ENCODE data around the gene CUL5.

CUL5 gene

DNA sequence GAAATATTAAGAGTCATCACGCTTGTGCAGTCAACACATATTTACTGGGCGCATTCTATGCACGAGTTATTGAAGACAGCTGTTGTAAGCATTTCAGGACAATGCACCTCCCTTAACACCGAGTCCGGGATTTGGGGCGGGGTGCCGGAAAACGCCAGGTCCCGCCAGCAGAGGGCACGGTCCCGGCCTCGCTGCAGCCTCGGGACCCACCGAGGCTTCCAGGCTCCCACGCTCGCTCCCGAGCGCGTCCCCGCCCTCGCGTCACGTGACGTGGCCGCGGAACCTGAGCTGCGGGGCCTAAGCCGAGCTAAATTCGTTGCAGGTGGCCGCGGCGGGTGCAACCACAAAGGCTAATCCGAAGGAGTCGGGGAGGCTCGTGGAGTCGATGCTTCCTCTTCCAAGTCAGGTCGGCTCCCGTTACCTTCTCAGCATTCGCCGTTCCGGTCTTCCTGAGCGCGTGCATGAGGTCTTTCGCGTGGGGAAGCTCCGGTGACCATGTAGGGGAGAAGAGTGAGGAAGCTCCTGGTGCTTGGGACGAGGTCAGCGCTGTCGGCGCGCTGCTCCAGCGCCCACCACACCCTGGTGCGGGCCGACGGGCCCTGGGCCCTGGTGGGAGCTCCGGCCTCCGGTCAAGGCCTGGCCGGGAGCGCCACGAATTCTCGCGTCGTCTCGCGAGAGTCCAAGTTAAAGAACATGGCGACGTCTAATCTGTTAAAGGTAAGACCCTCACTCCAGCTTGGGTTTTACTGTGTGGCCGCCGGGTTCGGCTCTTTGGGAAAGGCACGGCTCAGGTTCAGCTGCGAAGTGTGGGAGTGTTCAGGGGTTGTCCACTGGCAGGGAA is at the start of gene CUL5:
Gene CUL5, plus strand, starts transcription at position 243 of the 841 bp plus-strand sequence. Its CDS starts 451 bp downstream, at position 694.
- Histone ChIP-seq H4K20me1 (peaks cover 45% of the 10 kb centered on the region), H3K4me1 (peaks cover 36% of the 10 kb centered on the region), H3K9me3 (no peaks in the 10 kb centered on the region), H3K4me3 (peak within 1 kb of the TSS; percentile 84), H3K27ac (peak within 1 kb of the TSS; percentile 98), H3K4me2 (peak within 1 kb of the TSS; percentile 85), H3K27me3 (no peaks in the 10 kb centered on the region), H3K9ac (peak within 1 kb of the TSS; percentile 97), H3K36me3 (peaks cover 10% of the 10 kb centered on the region; the same call in 1 of the 2 replicates)
- TF ChIP-seq Cebpa-rat (IDR thresholded peaks at IDR 0.05) = no peak

DNA sequence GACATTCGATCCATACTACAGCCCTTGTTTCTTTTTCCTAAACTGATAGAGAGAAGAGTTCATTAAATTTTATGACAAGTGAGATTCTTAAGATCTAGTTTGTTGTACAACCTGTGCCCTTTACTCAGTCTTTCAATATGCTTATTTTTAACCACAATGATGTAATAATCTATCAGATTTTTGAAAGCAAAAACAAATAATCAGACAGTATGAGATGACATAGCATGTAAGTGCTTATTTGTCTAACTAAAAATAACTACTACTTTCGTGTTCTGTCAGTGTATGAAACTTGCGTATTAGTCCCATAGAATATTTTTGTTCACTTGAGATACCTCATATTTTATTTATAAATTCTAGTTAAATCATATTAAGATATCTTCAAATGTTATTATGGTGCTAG is 47.2 kb upstream of the CUL5 start:
- no peak overlapping the region for H3K4me2 ChIP-seq

DNA sequence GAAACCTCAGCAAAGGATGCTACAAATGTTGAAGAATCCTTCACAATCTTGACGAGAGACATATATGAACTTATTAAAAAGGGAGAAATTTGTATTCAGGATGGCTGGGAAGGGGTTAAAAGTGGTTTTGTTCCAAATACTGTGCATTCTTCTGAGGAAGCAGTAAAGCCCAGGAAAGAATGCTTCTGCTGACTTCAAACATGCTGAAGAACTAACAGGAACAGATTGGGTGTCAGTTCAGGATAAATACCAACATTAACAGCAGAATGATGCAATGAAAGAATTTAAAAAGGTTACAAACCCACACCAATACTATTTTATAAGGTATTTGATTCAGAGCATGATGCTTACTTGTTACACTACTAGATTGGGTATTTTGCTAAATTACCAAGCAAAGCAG is 46.5 kb upstream of the CUL5 start:
- Histone ChIP-seq H3K27ac (no peak overlapping the region), H3K4me1 (no peaks in the 10 kb centered on the region), H3K9me3 (no peaks in the 10 kb centered on the region), H3K36me3 (no peaks in the 10 kb centered on the region), H3K4me2 (no peak overlapping the region), H3K4me3 (no peak overlapping the region), H3K9ac (no peak overlapping the region), H3K27me3 (no peaks in the 10 kb centered on the region), H4K20me1 (no peaks in the 10 kb centered on the region)
- no peak for TF ChIP-seq Cebpa-rat (IDR thresholded peaks at IDR 0.05)

More for the DNA sequence above, 47.2 kb upstream of the CUL5 start:
- H3K36me3 ChIP-seq = no peaks in the 10 kb centered on the region
- TF ChIP-seq Cebpa-rat (IDR thresholded peaks at IDR 0.05) = no peak
- no peaks in the 10 kb centered on the region for H3K27me3 ChIP-seq
- no peak overlapping the region for H3K9ac ChIP-seq
- H3K9me3 ChIP-seq = no peaks in the 10 kb centered on the region
- no peaks in the 10 kb centered on the region for H3K4me1 ChIP-seq
- H4K20me1 ChIP-seq = no peaks in the 10 kb centered on the region
- H3K4me3 ChIP-seq = no peak overlapping the region
- H3K27ac ChIP-seq = no peak overlapping the region

DNA sequence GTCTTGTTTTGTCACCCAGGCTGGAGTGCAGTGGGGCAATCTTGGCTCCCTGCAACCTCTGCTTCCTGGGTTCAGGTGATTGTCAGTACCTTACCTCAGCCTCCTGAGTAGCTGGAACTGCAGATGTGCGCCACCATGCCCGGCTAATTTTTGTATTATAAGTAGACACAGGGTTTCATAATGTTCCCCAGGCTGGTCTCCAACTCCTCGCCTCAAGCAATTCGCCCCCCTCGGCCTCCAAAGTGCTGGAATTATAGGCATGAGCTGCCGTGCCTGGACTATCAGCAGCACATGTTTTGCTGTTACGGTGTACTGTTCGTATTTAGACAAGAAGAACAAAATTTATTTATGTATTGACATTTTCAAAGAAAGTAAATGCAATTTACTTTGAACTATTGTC is 45.6 kb upstream of the CUL5 start:
- Histone ChIP-seq H3K4me1 (no peaks in the 10 kb centered on the region), H3K9me3 (no peaks in the 10 kb centered on the region), H3K27ac (no peak overlapping the region), H3K9ac (no peak overlapping the region), H3K27me3 (no peaks in the 10 kb centered on the region), H3K4me3 (no peak overlapping the region), H4K20me1 (no peaks in the 10 kb centered on the region), H3K36me3 (no peaks in the 10 kb centered on the region), H3K4me2 (no peak overlapping the region)
- TF ChIP-seq Cebpa-rat (IDR thresholded peaks at IDR 0.05) = no peak

DNA sequence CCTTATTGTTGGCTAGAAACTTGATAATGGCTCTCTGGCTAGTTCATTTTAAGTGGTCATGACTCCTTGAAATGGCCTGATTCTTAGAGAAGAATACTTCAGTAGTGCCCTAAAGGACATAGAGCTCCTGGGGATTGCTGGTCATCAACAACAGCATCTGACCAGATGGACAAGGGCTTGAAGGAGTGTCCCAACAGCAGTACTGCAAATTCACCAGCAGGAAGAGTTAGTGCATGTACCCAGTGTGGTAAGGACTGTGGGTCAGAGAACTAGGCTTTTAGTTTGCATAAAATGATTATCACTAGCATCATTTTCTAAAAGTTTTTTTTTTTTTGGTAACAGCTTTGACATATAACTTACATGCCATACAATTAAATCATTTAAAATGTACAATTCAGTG is 39.5 kb upstream of the CUL5 start:
- TF ChIP-seq Cebpa-rat (IDR thresholded peaks at IDR 0.05) = no peak
- H3K4me2 ChIP-seq = no peak overlapping the region
- H3K9me3 ChIP-seq = no peaks in the 10 kb centered on the region

DNA sequence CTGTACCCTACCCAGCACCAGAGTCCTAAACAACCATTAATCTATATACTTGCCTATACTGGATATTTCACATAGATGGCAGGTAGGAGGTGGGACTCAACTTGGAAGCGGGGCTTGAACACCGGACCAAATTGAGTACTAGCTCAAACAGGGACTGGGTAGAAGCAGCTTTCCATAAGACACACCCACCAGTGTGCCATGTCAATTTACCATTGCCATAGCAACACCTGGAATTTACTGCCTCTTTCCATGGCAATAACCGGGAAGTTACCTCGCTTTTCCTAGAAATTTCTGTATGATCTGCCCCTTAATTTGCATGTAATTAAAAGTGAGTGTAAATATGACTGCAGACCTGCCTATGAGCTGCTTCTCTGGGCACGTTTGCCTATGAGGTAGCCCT is 38.6 kb upstream of the CUL5 start:
- H3K27me3 ChIP-seq = no peaks in the 10 kb centered on the region
- H3K4me1 ChIP-seq = no peaks in the 10 kb centered on the region
- H3K36me3 ChIP-seq = no peaks in the 10 kb centered on the region
- no peak overlapping the region for H3K4me2 ChIP-seq
- H4K20me1 ChIP-seq = no peaks in the 10 kb centered on the region
- no peak overlapping the region for H3K27ac ChIP-seq
- TF ChIP-seq Cebpa-rat (IDR thresholded peaks at IDR 0.05) = no peak
- H3K9me3 ChIP-seq = no peaks in the 10 kb centered on the region
- no peak overlapping the region for H3K4me3 ChIP-seq
- no peak overlapping the region for H3K9ac ChIP-seq

More for the DNA sequence above, 39.5 kb upstream of the CUL5 start:
- H3K4me1 ChIP-seq = no peaks in the 10 kb centered on the region
- no peaks in the 10 kb centered on the region for H4K20me1 ChIP-seq
- H3K4me3 ChIP-seq = no peak overlapping the region
- H3K27ac ChIP-seq = no peak overlapping the region
- no peak overlapping the region for H3K9ac ChIP-seq
- no peaks in the 10 kb centered on the region for H3K36me3 ChIP-seq
- H3K27me3 ChIP-seq = no peaks in the 10 kb centered on the region

DNA sequence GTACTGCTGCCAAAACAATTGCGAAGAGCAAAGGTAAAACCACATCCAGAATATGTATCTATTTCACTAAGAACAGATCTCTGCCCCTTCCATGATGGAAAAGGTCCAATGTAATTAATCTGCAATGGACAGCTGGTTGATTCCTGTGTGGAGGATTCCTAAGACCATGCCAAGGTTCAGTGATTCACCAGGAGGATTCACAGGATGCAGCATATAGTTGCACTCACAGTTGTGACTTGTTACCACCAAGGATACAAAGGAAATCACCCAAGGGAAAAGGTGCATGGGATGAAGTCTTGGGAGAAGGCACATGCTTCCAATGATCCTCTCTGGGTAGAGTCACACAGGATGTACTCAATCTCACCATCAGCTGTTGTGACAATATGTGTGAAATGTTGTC is 35.1 kb upstream of the CUL5 start:
- no peaks in the 10 kb centered on the region for H3K4me1 ChIP-seq
- no peaks in the 10 kb centered on the region for H3K36me3 ChIP-seq
- H4K20me1 ChIP-seq = no peaks in the 10 kb centered on the region
- TF ChIP-seq Cebpa-rat (IDR thresholded peaks at IDR 0.05) = no peak
- H3K27me3 ChIP-seq = no peaks in the 10 kb centered on the region
- no peaks in the 10 kb centered on the region for H3K9me3 ChIP-seq
- no peak overlapping the region for H3K4me3 ChIP-seq
- H3K9ac ChIP-seq = no peak overlapping the region
- H3K27ac ChIP-seq = no peak overlapping the region
- H3K4me2 ChIP-seq = no peak overlapping the region

DNA sequence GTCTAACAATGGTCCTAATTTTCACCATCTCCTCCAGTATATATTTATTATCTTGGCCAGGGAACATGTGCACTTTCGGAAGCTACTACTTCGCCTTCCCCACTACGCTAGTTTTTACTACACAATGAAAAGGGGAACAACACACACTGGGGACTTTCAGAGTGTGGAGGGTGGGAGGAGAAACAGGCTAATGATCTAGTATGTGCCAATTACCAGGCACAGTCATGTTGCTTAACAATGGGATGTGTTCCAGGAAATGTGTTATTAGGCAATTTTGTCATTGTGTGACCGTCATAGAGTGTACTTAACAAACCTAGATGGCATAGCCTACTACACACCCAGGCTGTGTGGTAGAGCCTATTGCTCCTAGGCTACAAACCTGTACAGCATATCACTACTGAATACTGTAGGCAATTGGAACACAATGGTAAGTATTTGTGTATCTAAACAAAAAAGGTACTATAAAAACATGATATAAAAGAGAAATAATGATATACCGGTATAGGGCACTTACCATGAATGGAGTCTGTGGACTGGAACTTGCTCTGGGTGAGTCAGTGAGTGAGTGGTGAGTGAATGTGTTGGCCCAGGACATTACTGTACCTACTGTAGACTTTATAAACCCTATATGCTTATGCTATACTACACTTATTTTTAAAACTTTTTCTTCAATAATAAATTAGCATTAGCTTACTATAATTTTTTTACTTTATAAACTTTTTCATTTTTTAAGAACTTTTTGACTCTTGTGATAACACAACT is 20.1 kb upstream of the CUL5 start:
- no peaks in the 10 kb centered on the region for H3K9me3 ChIP-seq
- no peaks in the 10 kb centered on the region for H3K36me3 ChIP-seq
- no peak overlapping the region for H3K4me2 ChIP-seq
- no peak overlapping the region for H3K4me3 ChIP-seq
- H3K9ac ChIP-seq = no peak overlapping the region
- H4K20me1 ChIP-seq = no peaks in the 10 kb centered on the region
- H3K27me3 ChIP-seq = no peaks in the 10 kb centered on the region
- H3K27ac ChIP-seq = no peak overlapping the region
- no peak for TF ChIP-seq Cebpa-rat (IDR thresholded peaks at IDR 0.05)
- H3K4me1 ChIP-seq = no peaks in the 10 kb centered on the region

DNA sequence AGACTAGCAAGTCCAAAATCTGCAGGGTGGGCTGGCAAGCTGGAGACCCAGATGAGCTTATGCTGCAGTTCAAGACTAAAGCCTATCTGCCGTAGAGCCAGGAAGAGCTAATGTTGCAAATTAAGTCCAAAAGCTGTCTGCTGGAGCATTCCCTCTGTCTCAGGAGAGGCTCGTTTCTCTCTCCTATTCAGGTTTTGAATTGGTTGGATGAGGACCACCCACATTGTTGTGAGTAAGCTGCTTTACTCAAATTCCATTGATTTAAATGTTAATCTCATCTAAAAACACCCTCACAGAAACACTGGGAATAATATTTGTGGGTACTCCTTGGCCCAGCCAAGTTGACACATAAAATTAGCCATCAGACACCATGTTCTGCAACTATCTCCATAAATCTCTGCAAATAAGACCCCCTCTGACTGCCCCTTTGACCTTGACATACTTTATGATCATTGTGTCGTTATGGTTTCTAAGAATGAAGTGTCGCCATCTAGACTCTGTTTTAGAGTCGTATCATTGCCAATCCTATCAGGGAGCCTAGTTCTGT is 16.8 kb upstream of the CUL5 start:
- Histone ChIP-seq H3K27ac (no peak overlapping the region), H4K20me1 (no peaks in the 10 kb centered on the region), H3K4me1 (no peaks in the 10 kb centered on the region), H3K4me2 (no peak overlapping the region), H3K9ac (no peak overlapping the region), H3K9me3 (peaks cover 8% of the 10 kb centered on the region; the same call in 1 of the 2 replicates), H3K27me3 (no peaks in the 10 kb centered on the region), H3K4me3 (no peak overlapping the region), H3K36me3 (no peaks in the 10 kb centered on the region)
- TF ChIP-seq Cebpa-rat (IDR thresholded peaks at IDR 0.05) = no peak

All from BLaER1 (cell line).